Endothelial cell of hepatic sinusoid (primary cell): ENCODE measurements around the gene CEP44.
"Not testable (repeated sequence)": the region's sequence is repeated elsewhere in the genome, so short reads cannot be mapped to it uniquely, and the experiment has no call there.

Experiments used
- in situ Hi-C: cut with HindIII; loops from 2 replicates; pipeline ENCODE4 v1.10.0; 2017; ENCODE audit warnings: low sequenced_read_pairs

The CEP44 gene

DNA sequence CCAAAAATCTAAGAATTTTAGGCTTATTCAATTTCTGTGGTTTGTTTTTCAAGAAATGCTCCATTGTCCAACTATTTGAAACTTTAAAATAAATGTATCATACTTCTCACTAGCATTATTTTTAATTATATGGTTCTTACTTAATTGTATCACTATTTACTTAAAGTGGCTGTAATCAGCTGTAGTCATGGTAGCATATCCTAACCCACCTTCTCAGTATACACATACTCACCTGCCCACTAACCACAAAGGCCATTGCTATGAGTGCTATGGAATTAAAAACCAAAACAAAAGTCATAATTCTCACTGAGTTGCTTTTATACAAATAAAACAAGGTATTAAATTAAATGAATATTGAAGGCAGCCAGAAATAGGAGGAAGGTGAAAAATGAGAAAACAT, 5.2 kb upstream of the CEP44 start:
- in situ Hi-C loops = no loop called here

DNA sequence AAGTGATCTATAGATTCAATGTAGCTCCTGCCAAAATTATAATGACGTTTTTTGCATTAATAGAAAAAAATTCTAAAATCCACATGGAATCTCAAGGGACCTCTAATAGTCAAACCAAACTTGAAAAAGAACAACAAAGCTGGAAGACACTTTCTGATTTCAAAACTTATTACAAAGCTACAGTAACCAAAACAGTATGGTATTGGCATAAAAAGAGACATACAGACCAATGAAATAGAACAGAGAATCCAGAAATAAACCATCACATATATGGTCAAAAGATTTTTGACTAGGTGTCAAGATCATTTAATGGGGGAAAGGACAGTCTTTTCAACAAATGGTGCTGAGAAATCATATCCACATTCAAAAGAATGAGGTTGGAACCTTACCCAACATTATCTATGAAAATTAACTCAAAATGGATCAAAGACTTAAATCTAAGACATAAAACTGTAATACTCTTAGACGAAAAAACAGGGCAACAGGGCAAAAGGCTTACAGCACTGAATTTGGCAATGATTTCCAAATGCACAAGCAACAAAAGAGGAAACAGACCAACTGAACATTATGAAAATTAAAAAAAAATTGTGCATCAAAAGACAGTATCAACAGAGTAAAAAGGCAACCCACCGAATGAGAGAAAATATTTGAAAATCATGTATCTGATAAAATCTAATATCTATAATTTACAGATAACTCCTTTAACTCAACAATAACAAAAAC, 4.1 kb upstream of the CEP44 start:
- in situ Hi-C loops = no loop called here

DNA sequence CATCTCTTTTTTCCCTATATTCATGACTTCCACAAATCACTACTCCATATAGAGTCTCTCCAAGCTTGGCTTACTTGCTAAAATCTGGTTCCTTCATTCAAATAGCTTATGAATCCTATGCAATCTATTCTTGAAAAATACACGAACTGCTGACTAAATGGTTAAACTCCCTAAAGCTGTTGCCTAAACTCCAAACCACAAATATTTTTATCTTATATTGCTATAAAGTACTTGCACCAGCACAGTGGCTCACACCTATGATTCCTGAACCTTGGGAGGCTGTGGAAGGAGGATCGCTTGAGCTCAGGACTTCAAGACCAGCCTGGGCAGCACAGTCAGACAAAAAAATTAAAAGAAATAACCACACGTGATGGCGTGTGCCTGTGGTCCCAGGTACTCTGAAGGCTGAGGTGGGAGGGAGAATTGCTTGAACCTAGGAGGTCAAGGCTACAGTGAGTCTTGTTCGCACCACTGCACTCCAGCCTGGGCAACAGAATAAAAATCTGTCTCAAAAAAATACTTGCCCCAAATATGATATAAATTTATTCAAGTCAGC, 2.5 kb upstream of the CEP44 start:
- in situ Hi-C loops = no loop called here

DNA sequence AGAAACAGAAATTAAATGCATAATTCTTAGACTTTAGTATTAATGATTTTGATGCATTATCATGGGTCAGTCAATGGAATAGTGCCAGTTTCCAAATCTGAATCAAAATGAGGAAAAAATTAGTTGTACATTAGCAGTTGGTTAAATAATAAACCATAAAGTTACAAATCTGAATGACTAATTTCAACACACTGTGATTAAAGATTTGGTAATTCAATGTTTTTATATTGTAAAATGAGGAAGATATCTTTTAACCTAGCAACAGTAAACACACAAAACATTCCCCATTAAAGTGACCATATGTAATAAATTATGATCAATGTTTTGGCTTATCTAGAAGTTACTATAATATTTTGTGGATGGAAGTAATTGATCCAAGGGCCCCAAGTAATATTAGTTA, 1.8 kb upstream of the CEP44 start:
- in situ Hi-C loops = no loop called here

DNA sequence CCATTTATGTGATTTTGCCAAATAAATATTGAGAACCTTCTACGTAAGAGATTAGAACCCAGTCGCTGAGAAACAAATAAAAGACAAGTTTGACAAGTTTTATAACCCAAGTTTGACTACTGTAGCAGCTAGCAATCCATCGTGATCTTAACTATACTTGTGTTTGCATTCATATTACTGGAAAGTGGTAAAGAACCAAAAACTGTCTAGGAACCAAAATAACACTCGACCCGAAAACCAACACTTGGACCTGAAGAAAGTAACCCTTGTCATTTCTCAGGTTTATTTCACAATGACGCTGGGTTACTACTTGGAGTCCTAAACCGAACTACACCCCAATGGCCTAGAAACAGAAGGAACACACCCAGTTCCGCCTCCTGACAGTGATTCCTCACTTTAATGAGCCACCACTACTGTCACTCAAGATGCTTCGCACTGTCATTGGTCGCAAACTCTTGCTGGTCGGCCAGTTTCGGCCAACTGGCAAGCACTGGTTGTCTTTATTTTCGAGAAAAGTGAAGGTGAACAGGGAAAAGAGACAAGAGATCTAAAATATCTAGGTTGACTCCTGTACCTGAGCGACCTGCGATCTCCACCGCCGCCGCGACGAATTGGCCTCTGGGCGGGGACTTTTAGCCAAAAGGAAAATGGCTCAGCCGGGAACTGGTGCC, 740 bp upstream of the CEP44 start:
- in situ Hi-C loops = no loop called here

DNA sequence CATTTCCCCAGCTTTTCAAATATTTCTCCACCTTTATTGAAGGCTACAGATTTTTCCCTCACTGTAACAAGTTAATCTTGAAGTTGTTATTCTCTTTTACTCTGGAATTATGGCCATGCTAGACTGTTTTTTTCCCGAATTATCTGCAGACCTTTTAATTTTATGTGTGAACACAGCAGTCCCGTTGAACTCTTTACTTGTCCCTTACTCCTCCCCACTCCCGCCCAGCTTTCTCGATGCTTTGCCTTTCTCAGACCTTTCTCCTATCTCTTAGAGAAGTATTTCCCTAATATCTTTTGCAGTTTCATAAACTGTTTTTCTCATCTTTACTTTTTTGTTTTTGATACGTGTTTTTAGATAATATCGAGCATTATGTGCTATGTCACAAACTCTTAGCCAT, 776 bp downstream of the CEP44 start:
- in situ Hi-C loops = no loop called here

DNA sequence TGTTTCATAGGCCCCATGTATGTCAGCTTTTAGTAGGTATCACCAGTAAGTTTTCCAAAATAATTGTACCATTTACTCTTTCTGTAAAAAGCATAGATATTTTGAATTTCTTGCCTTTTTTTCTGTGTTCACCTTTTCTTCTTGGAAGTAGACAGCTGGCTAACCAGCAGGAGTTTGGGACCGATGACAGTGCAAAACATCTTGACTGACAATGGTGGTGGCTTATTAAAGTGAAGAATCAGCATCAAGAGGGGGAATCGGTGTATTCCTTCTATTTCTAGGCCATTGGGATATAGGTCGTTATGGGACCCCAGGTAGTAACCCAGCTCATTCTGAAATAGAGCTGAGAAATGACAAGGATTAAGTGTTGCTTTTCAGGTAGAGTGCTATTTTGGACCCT, 3.2 kb downstream of the CEP44 start:
- in situ Hi-C loops = no loop called here

DNA sequence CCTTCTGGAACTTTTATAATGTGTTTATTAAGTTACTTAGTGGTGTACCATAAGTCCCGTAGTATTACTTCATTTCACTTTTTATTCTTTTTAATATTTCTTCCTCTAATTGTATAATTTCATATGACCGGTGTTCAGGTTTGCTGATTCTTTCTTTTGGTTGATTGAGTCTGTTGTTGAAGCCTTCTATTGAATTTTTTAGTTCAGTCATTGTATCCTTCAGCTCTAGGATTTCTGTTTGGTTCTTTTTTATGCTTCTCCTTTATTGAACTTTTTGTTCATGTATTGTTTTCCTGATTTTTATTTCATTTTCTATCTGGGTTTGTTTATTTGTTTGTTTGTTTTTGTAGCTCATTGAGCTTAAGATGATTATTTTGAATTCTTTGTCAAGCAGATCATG, 8.8 kb downstream of the CEP44 start:
- in situ Hi-C loops = no loop called here

DNA sequence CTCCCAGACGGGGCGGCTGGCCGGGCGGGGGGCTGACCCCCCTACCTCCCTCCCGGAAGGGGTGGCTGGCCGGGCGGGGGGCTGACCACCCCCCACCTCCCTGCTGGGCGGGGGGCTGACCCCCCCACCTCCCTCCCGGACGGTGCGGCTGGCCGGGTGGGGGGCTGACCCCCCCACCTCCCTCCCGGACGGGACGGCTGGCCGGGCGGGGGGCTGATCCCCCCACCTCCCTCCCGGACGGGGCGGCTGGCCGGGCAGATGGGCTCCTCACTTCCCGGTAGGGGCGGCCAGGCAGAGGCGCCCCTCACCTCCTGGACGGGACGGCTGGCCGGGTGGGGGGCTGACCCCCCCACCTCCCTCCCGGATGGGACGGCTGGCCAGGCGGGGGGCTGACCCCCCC, 10.9 kb downstream of the CEP44 start:
- in situ Hi-C loops = not testable (repeated sequence)

DNA sequence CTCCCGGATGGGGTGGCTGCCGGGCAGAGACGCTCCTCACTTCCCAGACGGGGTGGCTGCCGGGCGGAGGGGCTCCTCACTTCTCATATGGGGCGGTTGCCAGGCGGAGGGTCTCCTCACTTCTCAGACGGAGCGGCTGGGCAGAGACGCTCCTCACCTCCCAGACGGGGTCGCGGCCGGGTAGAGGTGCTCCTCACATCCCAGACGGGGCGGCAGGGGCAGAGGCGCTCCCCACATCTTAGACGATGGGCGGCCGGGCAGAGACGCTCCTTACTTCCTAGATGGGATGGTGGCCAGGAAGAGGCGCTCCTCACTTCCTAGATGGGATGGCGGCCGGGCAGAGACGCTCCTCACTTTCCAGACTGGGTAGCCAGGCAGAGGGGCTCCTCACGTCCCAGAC, 11.4 kb downstream of the CEP44 start:
- in situ Hi-C loops = not testable (repeated sequence)

DNA sequence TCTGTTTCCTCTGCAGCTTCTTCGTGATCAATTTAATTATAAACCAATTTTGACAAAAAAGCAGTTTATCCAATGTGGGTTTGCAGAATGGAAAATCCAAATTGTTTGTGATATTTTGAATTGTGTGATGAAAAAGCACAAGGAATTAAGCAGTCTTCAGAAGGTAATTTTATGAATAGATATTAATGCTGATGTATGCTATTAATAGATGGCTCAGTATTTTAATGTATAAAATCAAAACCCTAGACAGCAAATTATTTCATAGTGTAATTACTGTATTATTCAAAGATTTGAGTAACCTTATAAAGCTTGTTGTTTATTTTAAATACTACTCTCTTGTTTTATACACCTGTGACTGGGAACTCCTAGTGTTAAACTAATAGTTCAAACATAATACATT, 20.0 kb downstream of the CEP44 start:
- in situ Hi-C loops = loop anchor here (5.0 kb wide), 1 partner anchor 36 kb away; no protein-coding TSS in a partner anchor

DNA sequence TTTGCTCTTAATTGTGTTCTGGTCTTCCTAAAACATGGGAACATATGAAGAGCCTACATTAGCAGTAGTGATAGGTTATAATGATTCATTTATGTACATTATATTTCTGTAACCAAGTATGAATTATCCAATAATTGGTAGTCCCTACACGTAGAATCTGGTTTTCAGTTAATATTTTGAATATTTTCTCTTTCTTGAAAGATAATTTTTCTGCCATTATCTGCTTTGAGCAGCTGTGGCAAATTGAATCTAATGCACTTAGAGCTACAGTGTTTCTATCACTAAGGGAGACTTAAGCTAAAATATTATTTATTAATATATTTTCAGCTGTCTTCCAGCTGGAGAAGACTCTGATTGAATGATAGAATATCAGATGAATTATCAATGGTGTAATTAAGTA, 21.0 kb downstream of the CEP44 start:
- in situ Hi-C loops = loop anchor here (5.0 kb wide), 1 partner anchor 37 kb away; no protein-coding TSS in a partner anchor

DNA sequence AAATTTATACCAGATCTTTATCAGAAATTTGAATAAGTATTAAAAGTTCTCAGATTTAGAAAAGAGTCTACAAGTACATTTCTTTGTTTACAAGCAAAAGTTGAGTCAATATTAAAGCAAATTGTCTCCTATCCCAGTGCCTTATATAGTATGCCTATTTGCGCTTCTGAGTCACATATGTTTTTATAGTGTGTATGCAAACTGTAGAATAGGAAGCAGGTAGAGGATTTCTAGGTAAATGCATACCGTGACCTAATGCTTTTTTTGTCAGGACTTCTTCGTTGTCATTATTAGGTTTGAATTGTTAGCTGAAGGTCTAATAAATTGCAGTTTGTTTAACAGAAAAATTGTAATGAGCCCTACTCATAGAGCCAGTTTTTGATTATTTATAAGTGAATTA, 22.2 kb downstream of the CEP44 start:
- in situ Hi-C loops = no loop called here

DNA sequence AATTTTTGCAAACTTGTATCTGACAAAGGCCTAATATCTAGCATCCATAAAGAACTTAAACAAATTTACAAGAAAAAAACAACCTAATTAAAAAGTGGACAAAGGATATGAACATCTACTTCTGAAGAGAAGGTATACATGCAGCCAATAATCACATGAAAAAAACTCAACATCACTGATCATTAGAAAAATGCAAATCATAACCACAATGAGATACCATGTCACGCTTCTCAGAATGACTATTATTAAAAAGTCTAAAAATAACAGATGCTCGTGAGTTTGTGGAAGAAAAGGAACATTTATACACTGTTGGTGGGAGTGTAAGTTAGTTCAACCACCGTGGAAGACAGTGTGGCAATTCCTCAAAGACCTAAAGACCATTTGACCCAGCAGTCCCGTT, 24.0 kb downstream of the CEP44 start:
- in situ Hi-C loops = no loop called here

DNA sequence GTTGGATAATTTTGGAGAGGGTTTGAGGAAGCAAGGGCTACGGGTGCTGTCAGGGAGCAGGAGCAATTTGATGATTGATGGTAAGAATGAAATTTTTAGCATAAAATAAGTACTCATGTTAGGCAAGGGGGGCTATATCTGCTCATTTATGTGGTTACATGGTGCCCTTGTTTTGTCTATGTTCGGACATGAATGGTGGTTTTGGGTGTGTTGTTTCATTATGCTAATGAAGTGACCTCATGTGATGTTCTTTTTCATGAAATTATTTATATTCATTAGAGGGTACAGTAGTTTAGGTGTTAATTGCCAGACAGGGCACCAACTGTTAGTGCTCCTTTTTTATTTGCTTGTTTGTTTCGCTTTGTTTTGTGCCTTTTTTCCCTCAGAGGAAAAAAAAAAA, 29.3 kb downstream of the CEP44 start:
- in situ Hi-C loops = no loop called here

DNA sequence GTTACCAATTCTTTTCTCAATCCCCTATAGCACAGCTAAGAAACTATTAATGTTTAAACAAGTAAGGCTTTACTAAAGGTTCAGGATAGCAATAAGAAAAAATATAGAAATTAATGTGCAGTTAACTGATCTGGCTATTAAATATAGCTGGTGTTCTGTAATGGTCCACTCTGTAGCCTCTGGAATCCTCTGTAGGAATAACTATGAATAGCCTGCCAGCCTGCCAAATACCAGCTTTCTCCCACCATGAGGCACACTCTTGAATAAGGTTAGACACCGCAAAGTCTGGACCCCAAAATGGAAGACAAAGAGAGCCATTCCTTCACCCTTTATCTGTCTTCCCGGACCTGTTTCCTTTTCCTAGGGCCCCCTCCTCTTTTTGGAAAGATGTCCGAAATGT, 30.6 kb downstream of the CEP44 start:
- in situ Hi-C loops = no loop called here

DNA sequence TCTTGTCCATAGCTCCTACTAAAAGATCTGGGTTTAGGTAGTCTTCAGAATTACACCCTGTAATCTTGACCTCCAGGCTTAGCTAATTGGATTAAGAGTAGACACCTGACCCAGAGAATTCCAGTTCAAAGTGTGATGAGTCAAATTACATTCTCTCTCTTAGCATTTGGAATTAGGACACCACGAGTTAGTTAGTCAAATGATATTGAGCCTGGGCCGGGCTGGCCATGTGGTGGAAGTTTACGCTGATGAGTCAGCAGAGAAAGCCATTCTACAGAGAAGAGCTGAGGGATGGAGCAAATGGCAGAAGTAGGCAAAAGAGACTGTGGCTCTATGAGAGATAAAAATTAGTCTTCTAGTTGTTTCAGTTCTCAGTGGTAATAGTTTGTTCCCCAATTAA, 31.1 kb downstream of the CEP44 start:
- in situ Hi-C loops = no loop called here

DNA sequence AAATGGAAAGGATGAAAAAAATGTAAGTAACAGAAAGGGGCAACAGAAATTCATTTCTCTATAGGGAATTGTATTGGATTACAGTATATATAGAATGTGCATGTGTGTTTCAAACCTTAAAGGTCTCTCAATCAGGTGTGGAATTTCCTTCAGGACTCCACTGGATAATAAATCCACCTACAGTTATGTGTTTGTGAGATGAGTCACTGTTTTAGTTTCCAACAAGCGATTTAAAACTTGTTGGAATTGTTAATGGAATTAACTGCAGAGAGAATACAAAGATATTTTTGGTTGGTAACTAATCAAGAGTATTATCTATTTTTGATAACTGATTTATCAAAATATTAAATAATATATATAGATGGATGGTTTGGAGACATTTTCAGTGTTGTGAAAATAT, 32.8 kb downstream of the CEP44 start:
- in situ Hi-C loops = no loop called here

DNA sequence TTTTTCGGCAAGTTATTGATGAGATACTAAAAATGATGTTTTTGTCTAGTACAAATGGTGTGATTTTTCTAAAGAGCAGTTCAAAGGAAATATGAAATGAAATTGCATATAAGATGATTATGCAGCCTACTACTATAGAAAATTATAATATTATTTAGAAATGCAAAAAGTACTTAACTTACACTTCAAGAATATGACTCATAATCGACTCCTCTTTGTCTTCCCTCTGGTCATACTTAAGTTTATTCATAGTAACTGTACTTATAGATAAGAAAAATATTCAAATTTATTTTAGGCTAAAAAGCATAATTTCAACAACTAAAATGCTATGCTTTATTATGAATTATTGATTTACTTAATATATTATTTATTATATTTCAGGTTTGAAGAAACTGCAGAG, 33.2 kb downstream of the CEP44 start:
- in situ Hi-C loops = no loop called here

DNA sequence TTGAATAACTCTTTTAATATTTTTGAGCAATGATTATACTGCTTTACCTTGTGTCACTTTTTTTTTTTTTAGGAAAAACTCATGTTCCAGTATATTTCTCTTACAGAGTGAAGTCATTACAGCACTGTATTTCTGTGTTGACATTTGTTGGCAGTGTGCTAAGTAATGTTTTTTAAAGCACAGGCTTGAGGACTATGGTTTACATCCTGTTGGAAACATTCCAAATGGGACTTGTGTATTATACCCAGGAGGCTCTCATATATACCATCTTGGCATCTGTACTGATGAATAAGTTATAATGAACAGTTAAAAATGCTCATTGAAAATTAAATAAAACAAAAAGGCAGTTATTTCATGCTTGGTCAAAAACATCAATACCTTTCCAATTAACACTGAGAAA, 33.8 kb downstream of the CEP44 start:
- in situ Hi-C loops = no loop called here

DNA sequence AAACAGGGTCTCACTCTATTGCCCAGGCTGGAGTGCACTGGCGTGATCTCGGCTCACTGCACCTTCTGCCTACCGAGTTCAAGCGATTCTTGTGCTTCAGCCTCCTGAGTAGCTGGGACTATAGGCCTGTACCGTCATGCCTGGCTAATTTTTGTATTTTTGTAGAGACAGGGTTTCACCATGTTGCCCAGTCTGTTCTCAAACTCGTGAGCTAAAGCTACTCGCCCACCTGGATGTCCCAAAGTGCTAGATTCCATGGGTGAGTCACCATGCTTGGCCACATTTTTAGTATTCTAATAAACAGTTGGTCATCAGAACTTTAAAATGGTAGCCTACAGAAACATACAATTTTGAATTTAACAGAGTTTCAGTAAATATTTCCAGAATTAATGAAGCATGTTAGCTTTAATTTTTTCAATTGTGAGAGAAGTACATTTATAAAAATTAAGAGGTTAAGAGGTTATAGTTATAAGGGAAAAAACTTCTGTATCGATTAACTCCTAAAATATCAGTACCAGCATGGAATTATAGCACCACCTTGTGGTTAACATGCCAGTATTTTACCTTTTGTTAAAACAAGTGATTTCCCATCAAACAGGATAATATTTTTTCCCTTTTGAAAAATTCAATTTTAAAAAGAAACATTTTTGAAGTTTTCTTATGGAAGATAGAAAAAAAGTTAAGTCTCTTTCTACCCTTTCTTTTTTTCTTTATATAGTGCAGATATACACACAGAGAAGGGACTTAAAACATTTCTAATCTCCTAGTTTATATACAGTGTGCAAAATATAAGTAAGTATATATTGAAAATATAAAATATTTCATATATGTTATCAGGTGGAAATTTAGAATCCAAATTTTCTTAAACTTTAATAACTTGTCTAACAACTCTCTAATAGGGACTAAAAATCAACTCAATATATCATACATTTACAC, 35.4 kb downstream of the CEP44 start:
- in situ Hi-C loops = no loop called here
